GM18909 (cell line): Measurements from ENCODE around the gene PTHLH.

Source experiments
- ATAC-seq: cut with Tn5 transposase; IDR thresholded peaks from one replicate; pipeline ENCODE4 v1.9.1; 2021; ENCODE audit warnings: mild to moderate bottlenecking; ENCODE audit not compliant: unreplicated experiment, poor library complexity

The PTHLH gene

GRCh38 chr12:27972721-27973120, at the start of gene PTHLH:
Gene PTHLH, minus strand, starts transcription at chr12:27972733. Its CDS starts 3,239 bp downstream, at chr12:27969494.
- ATAC-seq: no peak

- no peak for ATAC-seq
Observed at GRCh38 chr12:28021704-28022103, 49.2 kb upstream of the PTHLH start.

GRCh38 chr12:28017873-28018255, 45.3 kb upstream of the PTHLH start:
- no peak for ATAC-seq

- no peak for ATAC-seq
Observed at GRCh38 chr12:28017126-28017872, 44.8 kb upstream of the PTHLH start.

- ATAC-seq: no peak
Observed at GRCh38 chr12:28015165-28015564, 42.6 kb upstream of the PTHLH start.

- no peak for ATAC-seq
Observed at GRCh38 chr12:28014196-28014595, 41.7 kb upstream of the PTHLH start.

- no peak for ATAC-seq
Observed at GRCh38 chr12:28012333-28012918, 39.9 kb upstream of the PTHLH start.

- no peak for ATAC-seq
Observed at GRCh38 chr12:28010036-28010435, 37.5 kb upstream of the PTHLH start.

GRCh38 chr12:27999970-28000369, 27.4 kb upstream of the PTHLH start:
- no peak for ATAC-seq

- no peak for ATAC-seq
Observed at GRCh38 chr12:27999521-27999920, 27.0 kb upstream of the PTHLH start.

- no peak for ATAC-seq
Observed at GRCh38 chr12:27998658-27999057, 26.1 kb upstream of the PTHLH start.

GRCh38 chr12:27998170-27998569, 25.6 kb upstream of the PTHLH start:
- ATAC-seq: no peak

- no peak for ATAC-seq
Observed at GRCh38 chr12:27996761-27997160, 24.2 kb upstream of the PTHLH start.

- no peak for ATAC-seq
Observed at GRCh38 chr12:27995406-27995805, 22.9 kb upstream of the PTHLH start.

- ATAC-seq: no peak
Observed at GRCh38 chr12:27988594-27989233, 16.2 kb upstream of the PTHLH start.

- no peak for ATAC-seq
Observed at GRCh38 chr12:27987331-27987730, 14.8 kb upstream of the PTHLH start.

- ATAC-seq: no peak
Observed at GRCh38 chr12:27984275-27984674, 11.7 kb upstream of the PTHLH start.

GRCh38 chr12:27982951-27983350, 10.4 kb upstream of the PTHLH start:
- no peak for ATAC-seq

GRCh38 chr12:27982385-27982784, 9.9 kb upstream of the PTHLH start:
- ATAC-seq: no peak

- no peak for ATAC-seq
Observed at GRCh38 chr12:27981874-27982273, 9.3 kb upstream of the PTHLH start.

GRCh38 chr12:27979145-27979544, 6.6 kb upstream of the PTHLH start:
- no peak for ATAC-seq
